Right ventricle myocardium superior (tissue), 1 donor: ENCODE data around the gene LRRC32. TPM values are rescaled to one million over a fixed set of nuclear protein-coding genes. Genes with fewer than 3 reads are reported as not detected.
A peak's percentile ranks its signal among the peaks of the same experiment; 100 is the strongest.

Source experiments
- ATAC-seq: fragments of 200-7000 bp; cut with Tn5 transposase; one replicate; pipeline ENCODE4 v1.9.1; 2020; ENCODE audit warnings: mild to moderate bottlenecking; ENCODE audit not compliant: poor library complexity
- DNase-seq: peaks from one replicate; pipeline ENCODE4 v3.0.0-alpha.2; 2020
- intact Hi-C: fragments of 100-400 bp; cut with DNase I; formaldehyde crosslinking; loops from one replicate; pipeline ENCODE4 v1.11.2; 2022
- long read RNA-seq: library from polyadenylated mRNA; unstranded; transcript quantifications from one replicate; pipeline ENCODE4 v2.0.0, GENCODE V29; 2021
- total RNA-seq: library from RNA; stranded (reverse); fragmentation: NEBNext Ultra II Directional; extraction: Animal tissue kit (Norgen Biotek cat#: 25700); gene quantifications from one replicate; pipeline ENCODE4 v1.2.1, GENCODE V29; 2021
- donor health status: DM: no; HTN: yes; CAD: no; lungs with severe emphysema.

The LRRC32 gene
- total RNA-seq, result 30.3 TPM
- long read RNA-seq, full-length matches to known transcripts, result 33 of 67 reads
- long read RNA-seq, partial matches to known transcripts, result 7 of 67 reads
- long read RNA-seq, other reads (novel, unspliced or antisense), result 27 of 67 reads

- ATAC-seq (peak; percentile 58), DNase-seq (peak; percentile 80)
- intact Hi-C loops, result no loop called here
These were observed at the start of gene LRRC32 for GRCh38 chr11:76670485-76671236. Gene LRRC32 (minus strand): TSS chr11:76670747. CDS start chr11:76665954, 4,793 bp downstream.

GRCh38 chr11:76719686-76720085 is 49.1 kb upstream of the LRRC32 start:
- intact Hi-C loops, result no loop called here
- no peak for DNase-seq
- ATAC-seq, result no peak

- no peak for DNase-seq
- ATAC-seq, result no peak
- intact Hi-C loops, result no loop called here
These were observed 48.7 kb upstream of the LRRC32 start for GRCh38 chr11:76719281-76719680.

- no peak for ATAC-seq
- DNase-seq, result no peak
These were observed 47.3 kb upstream of the LRRC32 start for GRCh38 chr11:76717816-76718215.

GRCh38 chr11:76717369-76717768 is 46.8 kb upstream of the LRRC32 start:
- DNase-seq (no peak), ATAC-seq (no peak)
- intact Hi-C loops, result no loop called here

More at GRCh38 chr11:76717816-76718215, 47.3 kb upstream of the LRRC32 start:
- intact Hi-C loops, result no loop called here

- ATAC-seq (no peak), DNase-seq (no peak)
- intact Hi-C loops, result no loop called here
These were observed 45.7 kb upstream of the LRRC32 start for GRCh38 chr11:76716268-76716667.

GRCh38 chr11:76714493-76714892 is 43.9 kb upstream of the LRRC32 start:
- intact Hi-C loops, result no loop called here
- DNase-seq (no peak), ATAC-seq (no peak)

- intact Hi-C loops, result no loop called here
- ATAC-seq, result no peak
- DNase-seq, result no peak
These were observed 43.0 kb upstream of the LRRC32 start for GRCh38 chr11:76713499-76713898.

- intact Hi-C loops, result no loop called here
- ATAC-seq, result no peak
These were observed 41.6 kb upstream of the LRRC32 start for GRCh38 chr11:76712125-76712524.

GRCh38 chr11:76709756-76710155 is 39.2 kb upstream of the LRRC32 start:
- ATAC-seq (no peak), DNase-seq (no peak)
- intact Hi-C loops, result no loop called here

More at GRCh38 chr11:76712125-76712524, 41.6 kb upstream of the LRRC32 start:
- no peak for DNase-seq

GRCh38 chr11:76708972-76709660 is 38.6 kb upstream of the LRRC32 start:
- intact Hi-C loops, result no loop called here
- no peak for ATAC-seq
- no peak for DNase-seq

GRCh38 chr11:76707293-76707825 is 36.8 kb upstream of the LRRC32 start:
- DNase-seq (no peak), ATAC-seq (no peak)
- intact Hi-C loops, result no loop called here

- intact Hi-C loops, result no loop called here
- no peak for DNase-seq
- no peak for ATAC-seq
These were observed 36.1 kb upstream of the LRRC32 start for GRCh38 chr11:76706667-76707066.

GRCh38 chr11:76705826-76706225 is 35.3 kb upstream of the LRRC32 start:
- intact Hi-C loops, result no loop called here
- DNase-seq, result no peak
- ATAC-seq, result no peak

GRCh38 chr11:76704171-76704948 is 33.8 kb upstream of the LRRC32 start:
- intact Hi-C loops, result no loop called here
- no peak for ATAC-seq

GRCh38 chr11:76703707-76704106 is 33.2 kb upstream of the LRRC32 start:
- no peak for DNase-seq
- no peak for ATAC-seq
- intact Hi-C loops, result no loop called here

More at GRCh38 chr11:76704171-76704948, 33.8 kb upstream of the LRRC32 start:
- no peak for DNase-seq

GRCh38 chr11:76702336-76703128 is 32.0 kb upstream of the LRRC32 start:
- intact Hi-C loops, result no loop called here
- no peak for ATAC-seq
- DNase-seq, result no peak
